DMS53 (cell line): ENCODE data around the gene SUPT4H1.

Experiments used
- DNase-seq: peaks from one replicate; lab custom pipeline; 2025; lab: John Stamatoyannopoulos, UW

SUPT4H1 gene

GRCh38 chr17:58329810-58330537, 22.0 kb downstream of the SUPT4H1 start:
- DNase-seq = no peak

GRCh38 chr17:58329035-58329809, 22.8 kb downstream of the SUPT4H1 start:
- DNase-seq = no peak

GRCh38 chr17:58328195-58329034, 23.6 kb downstream of the SUPT4H1 start, which contains the start of gene TSPOAP1:
Gene TSPOAP1 (minus strand): TSS chr17:58328795. CDS start chr17:58327920, 875 bp downstream.
- no peak for DNase-seq

- DNase-seq = no peak
These were observed 24.4 kb downstream of the SUPT4H1 start for GRCh38 chr17:58327363-58328194.

GRCh38 chr17:58326609-58327362, 25.2 kb downstream of the SUPT4H1 start:
- no peak for DNase-seq

- peak; percentile 14 for DNase-seq
These were observed 26.0 kb downstream of the SUPT4H1 start for GRCh38 chr17:58325976-58326468.

- peak; percentile 52 for DNase-seq
These were observed 26.7 kb downstream of the SUPT4H1 start for GRCh38 chr17:58325289-58325726.

- peak; percentile 77 for DNase-seq
These were observed 27.4 kb downstream of the SUPT4H1 start for GRCh38 chr17:58324409-58325288.

- no peak for DNase-seq
These were observed 28.0 kb downstream of the SUPT4H1 start for GRCh38 chr17:58324056-58324408.

- DNase-seq = no peak
These were observed 28.5 kb downstream of the SUPT4H1 start for GRCh38 chr17:58323366-58324055.

- DNase-seq = no peak
These were observed 29.3 kb downstream of the SUPT4H1 start for GRCh38 chr17:58322581-58323185.

GRCh38 chr17:58321571-58322525, 30.2 kb downstream of the SUPT4H1 start:
- no peak for DNase-seq

GRCh38 chr17:58320570-58321323, 31.3 kb downstream of the SUPT4H1 start:
- DNase-seq = no peak

- DNase-seq = no peak
These were observed 31.8 kb downstream of the SUPT4H1 start for GRCh38 chr17:58320163-58320558.

GRCh38 chr17:58319173-58320162, 32.5 kb downstream of the SUPT4H1 start:
- no peak for DNase-seq
